BJ (cell line): Measurements from ENCODE around the gene RELL1. TPM values are rescaled to one million over a fixed set of nuclear protein-coding genes. Genes with fewer than 3 reads are reported as not detected.

ENCODE experiments used
- CTCF ChIA-PET: fragments of 350-600 bp; formaldehyde crosslinking; extraction: SDS; loops from one replicate; lab custom pipeline; 2021; ENCODE audit warnings: antibody characterized with exemption, inconsistent platforms; lab: Yijun Ruan, JAX
- POLR2A ChIA-PET: fragments of 300-600 bp; sonication (Branson Sonifier 250); formaldehyde crosslinking; extraction: SDS; loops from one replicate; lab custom pipeline; 2021; ENCODE audit warnings: antibody characterized with exemption; lab: Charles Lee
- DNase-seq: peaks from one replicate; pipeline ENCODE4 v3.0.0-alpha.2; 2011; ENCODE audit warnings: low read depth
- H3K27me3 ChIP-seq: 2 replicates; pipeline ENCODE4 v1.6.0; 2011; ENCODE audit warnings: low read length; ENCODE audit not compliant: control insufficient read depth, insufficient read depth
- H3K36me3 ChIP-seq: 2 replicates; pipeline ENCODE4 v1.5.1; 2011; ENCODE audit warnings: low read length; ENCODE audit not compliant: control insufficient read depth, insufficient read depth
- H3K4me3 ChIP-seq: 2 replicates; pipeline ENCODE4 v1.5.1; 2011; ENCODE audit warnings: low read depth, mild to moderate bottlenecking, control low read depth, low read length
- CTCF ChIP-seq: IDR thresholded peaks from 2 replicates; pipeline ENCODE4 v1.5.1; 2011; ENCODE audit warnings: low read depth, mild to moderate bottlenecking, control low read depth, inconsistent platforms, low read length, moderate library complexity; ENCODE audit not compliant: insufficient read depth
- polyA plus RNA-seq: library from polyadenylated mRNA; depleted of rRNA; stranded (reverse); fragments of >200 nt; gene quantifications from 2 replicates; pipeline ENCODE4 v1.2.3, GENCODE V29; 2011

The RELL1 gene
- polyA plus RNA-seq, 1 experiment, result 6.5 TPM

GRCh38 chr4:37732526-37733186, 46.5 kb upstream of the RELL1 start:
- H3K4me3 ChIP-seq, result no peak overlapping the region
- no peak for TF ChIP-seq CTCF
- peaks cover 4% of the 10 kb centered on the region for H3K27me3 ChIP-seq
- CTCF ChIA-PET, result interaction anchor here (0.7 to 1.2 kb wide), 3 partner anchors 8 to 52 kb away, joined by 3 read pairs; no protein-coding TSS in a partner anchor
- no peak for DNase-seq
- no peaks in the 10 kb centered on the region for H3K36me3 ChIP-seq
- POLR2A ChIA-PET, result no interaction called here

- ChIA-PET CTCF (interaction anchor here (0.6 kb wide), 1 partner anchor 32 kb away, joined by 3 read pairs; no protein-coding TSS in a partner anchor), POLR2A (no interaction called here)
- DNase-seq, result no peak
- Histone ChIP-seq H3K4me3 (no peak overlapping the region), H3K27me3 (peaks cover 4% of the 10 kb centered on the region), H3K36me3 (no peaks in the 10 kb centered on the region)
- TF ChIP-seq CTCF, result no peak
Observed at GRCh38 chr4:37729649-37730004, 43.5 kb upstream of the RELL1 start.

- H3K36me3 ChIP-seq, result no peaks in the 10 kb centered on the region
- peaks cover 2% of the 10 kb centered on the region for H3K27me3 ChIP-seq
- CTCF ChIA-PET, result no interaction called here
- H3K4me3 ChIP-seq, result no peak overlapping the region
- POLR2A ChIA-PET, result no interaction called here
- no peak for TF ChIP-seq CTCF
- no peak for DNase-seq
Observed at GRCh38 chr4:37728064-37728463, 41.9 kb upstream of the RELL1 start.

- no peaks in the 10 kb centered on the region for H3K36me3 ChIP-seq
- CTCF ChIA-PET, result no interaction called here
- POLR2A ChIA-PET, result no interaction called here
- no peak overlapping the region for H3K4me3 ChIP-seq
- no peak for TF ChIP-seq CTCF
- no peak for DNase-seq
- peaks cover 2% of the 10 kb centered on the region for H3K27me3 ChIP-seq
Observed at GRCh38 chr4:37727635-37728034, 41.5 kb upstream of the RELL1 start.

GRCh38 chr4:37726666-37727065, 40.5 kb upstream of the RELL1 start:
- peaks cover 2% of the 10 kb centered on the region for H3K27me3 ChIP-seq
- POLR2A ChIA-PET, result no interaction called here
- no peak for DNase-seq
- H3K36me3 ChIP-seq, result no peaks in the 10 kb centered on the region
- H3K4me3 ChIP-seq, result no peak overlapping the region
- CTCF ChIA-PET, result no interaction called here
- no peak for TF ChIP-seq CTCF
